Left ventricle myocardium inferior (tissue), 1 donor: ENCODE data around the gene EEF1AKMT3. TPM values are rescaled to one million over a fixed set of nuclear protein-coding genes. Genes with fewer than 3 reads are reported as not detected.

ENCODE experiments used
- DNase-seq: peaks from one replicate; pipeline ENCODE4 v3.0.0-alpha.2; 2020
- H3K27ac ChIP-seq: fragments of 200-600 bp; replicated peaks from 2 replicates; pipeline ENCODE4 v1.8.0; 2021
- H3K27me3 ChIP-seq: fragments of 200-600 bp; 2 replicates; pipeline ENCODE4 v1.8.0; 2021; ENCODE audit warnings: low read depth
- H3K36me3 ChIP-seq: fragments of 200-600 bp; 2 replicates; pipeline ENCODE4 v1.8.0; 2021
- H3K4me1 ChIP-seq: fragments of 200-600 bp; 2 replicates; pipeline ENCODE4 v1.8.0; 2021
- H3K4me3 ChIP-seq: fragments of 200-600 bp; 2 replicates; pipeline ENCODE4 v1.8.0; 2021; ENCODE audit warnings: mild to moderate bottlenecking, moderate library complexity
- H3K9me3 ChIP-seq: fragments of 200-600 bp; replicated peaks from 2 replicates; pipeline ENCODE4 v1.8.0; 2021
- intact Hi-C: fragments of 100-400 bp; cut with micrococcal nuclease; formaldehyde crosslinking; loops from one replicate; pipeline ENCODE4 v1.11.0; 2022
- total RNA-seq: library from RNA; stranded (reverse); fragmentation: NEBNext Ultra II Directional; extraction: Animal tissue kit (Norgen Biotek cat#: 25700); gene quantifications from one replicate; pipeline ENCODE4 v1.2.1, GENCODE V29; 2021
- TF ChIP-seq, protein P1 (sequence below): fragments of 200-600 bp; IDR thresholded peaks from 2 replicates; pipeline ENCODE4 v1.8.0; 2021; ENCODE audit warnings: antibody characterized with exemption, mild to moderate bottlenecking, borderline replicate concordance
- donor health status: DM: no; HTN: yes; CAD: no; lungs with severe emphysema.

The EEF1AKMT3 gene
- total RNA-seq, 1 donor from 2014 or later: 0.99 TPM

DNA sequence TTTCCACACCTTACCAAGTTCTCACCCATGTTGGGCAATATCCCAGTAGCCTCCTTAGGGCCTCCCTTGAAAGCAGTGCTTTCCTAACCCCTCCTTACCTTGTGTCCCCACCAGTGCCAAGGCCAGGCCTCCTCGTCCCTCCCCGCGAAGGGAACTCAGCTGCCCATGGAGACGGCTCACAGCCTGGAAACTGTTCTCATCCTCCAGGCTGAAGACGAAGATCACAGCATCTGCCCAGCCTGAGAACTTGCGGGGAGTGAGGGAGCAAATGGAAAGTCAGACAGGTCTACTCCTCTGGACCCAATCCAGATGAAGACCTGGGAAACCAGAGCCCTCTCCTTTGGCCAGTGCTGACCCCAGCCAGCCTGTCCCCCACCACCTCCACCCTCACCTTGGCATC, 38.5 kb upstream of the EEF1AKMT3 start:
- Histone ChIP-seq H3K4me1 (peaks cover 39% of the 10 kb centered on the region), H3K27ac (no peak overlapping the region), H3K27me3 (peaks cover 96% of the 10 kb centered on the region), H3K4me3 (peak overlapping the region; percentile 68), H3K36me3 (no peaks in the 10 kb centered on the region), H3K9me3 (no peaks in the 10 kb centered on the region)
- TF ChIP-seq, protein P1, sequence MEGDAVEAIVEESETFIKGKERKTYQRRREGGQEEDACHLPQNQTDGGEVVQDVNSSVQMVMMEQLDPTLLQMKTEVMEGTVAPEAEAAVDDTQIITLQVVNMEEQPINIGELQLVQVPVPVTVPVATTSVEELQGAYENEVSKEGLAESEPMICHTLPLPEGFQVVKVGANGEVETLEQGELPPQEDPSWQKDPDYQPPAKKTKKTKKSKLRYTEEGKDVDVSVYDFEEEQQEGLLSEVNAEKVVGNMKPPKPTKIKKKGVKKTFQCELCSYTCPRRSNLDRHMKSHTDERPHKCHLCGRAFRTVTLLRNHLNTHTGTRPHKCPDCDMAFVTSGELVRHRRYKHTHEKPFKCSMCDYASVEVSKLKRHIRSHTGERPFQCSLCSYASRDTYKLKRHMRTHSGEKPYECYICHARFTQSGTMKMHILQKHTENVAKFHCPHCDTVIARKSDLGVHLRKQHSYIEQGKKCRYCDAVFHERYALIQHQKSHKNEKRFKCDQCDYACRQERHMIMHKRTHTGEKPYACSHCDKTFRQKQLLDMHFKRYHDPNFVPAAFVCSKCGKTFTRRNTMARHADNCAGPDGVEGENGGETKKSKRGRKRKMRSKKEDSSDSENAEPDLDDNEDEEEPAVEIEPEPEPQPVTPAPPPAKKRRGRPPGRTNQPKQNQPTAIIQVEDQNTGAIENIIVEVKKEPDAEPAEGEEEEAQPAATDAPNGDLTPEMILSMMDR: no peak
- intact Hi-C loops: no loop called here
- DNase-seq: no peak

GRCh38 chr12:57734591-57734990, 37.8 kb upstream of the EEF1AKMT3 start:
- peaks cover 100% of the 10 kb centered on the region for H3K27me3 ChIP-seq
- peak overlapping the region; percentile 68 for H3K4me3 ChIP-seq
- intact Hi-C loops: no loop called here
- H3K9me3 ChIP-seq: no peaks in the 10 kb centered on the region
- TF ChIP-seq, protein P1: no peak
- no peaks in the 10 kb centered on the region for H3K36me3 ChIP-seq
- peaks cover 41% of the 10 kb centered on the region for H3K4me1 ChIP-seq
- DNase-seq: no peak
- H3K27ac ChIP-seq: peak overlapping the region; percentile 77

- TF ChIP-seq, protein P1: no peak
- Histone ChIP-seq H3K9me3 (no peaks in the 10 kb centered on the region), H3K4me3 (peak overlapping the region; percentile 68), H3K4me1 (peaks cover 47% of the 10 kb centered on the region), H3K36me3 (no peaks in the 10 kb centered on the region), H3K27me3 (peaks cover 100% of the 10 kb centered on the region), H3K27ac (peak overlapping the region; percentile 77)
- DNase-seq: no peak
- intact Hi-C loops: no loop called here
These were observed 37.1 kb upstream of the EEF1AKMT3 start for GRCh38 chr12:57735198-57735855.

DNA sequence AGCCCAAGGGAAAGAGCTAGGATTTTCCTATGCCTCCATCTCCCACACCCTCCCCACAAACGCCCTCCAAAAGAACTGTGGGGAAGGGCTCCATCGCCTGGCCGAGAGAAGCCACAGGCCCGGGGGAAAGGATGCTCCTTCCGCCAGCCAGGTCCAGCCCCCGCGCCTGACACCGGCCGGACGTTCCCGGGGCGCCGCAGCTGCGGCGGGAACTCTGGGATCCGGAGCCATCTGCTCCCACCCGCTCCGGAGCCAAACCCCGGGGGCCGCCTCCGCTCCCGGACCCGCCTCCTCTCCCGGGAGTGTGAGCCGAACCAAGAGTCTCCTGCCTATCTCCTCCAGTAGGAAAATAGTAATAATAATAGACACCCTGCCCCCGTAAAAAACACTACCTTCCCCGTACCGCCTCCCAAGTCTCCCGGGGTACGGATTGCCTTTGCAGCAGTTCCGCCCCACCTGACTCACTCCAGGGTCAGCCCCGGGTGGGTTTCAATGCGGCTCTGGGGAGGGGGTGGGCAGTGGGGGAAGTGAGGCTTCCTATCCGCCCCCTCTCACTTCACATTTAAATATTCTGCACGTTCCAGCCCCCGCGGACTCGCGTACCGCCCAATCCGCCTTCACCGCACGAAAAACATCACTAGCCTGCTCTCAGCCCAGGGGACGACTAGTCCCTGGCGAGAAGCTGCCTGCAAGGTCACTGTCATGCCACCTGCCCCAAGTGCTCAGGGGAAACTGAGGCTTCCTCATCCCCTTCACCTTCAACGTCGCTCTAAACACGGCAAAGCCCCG, 36.3 kb upstream of the EEF1AKMT3 start:
- peak; percentile 58 for DNase-seq
- Histone ChIP-seq H3K9me3 (no peaks in the 10 kb centered on the region), H3K27ac (peak overlapping the region; percentile 77), H3K4me1 (peaks cover 47% of the 10 kb centered on the region), H3K4me3 (peak overlapping the region; percentile 68), H3K36me3 (no peaks in the 10 kb centered on the region), H3K27me3 (peaks cover 100% of the 10 kb centered on the region)
- TF ChIP-seq, protein P1: peak; percentile 33
- intact Hi-C loops: no loop called here

- DNase-seq: no peak
- intact Hi-C loops: no loop called here
- H3K27ac ChIP-seq: peak overlapping the region; percentile 77
These were observed 35.5 kb upstream of the EEF1AKMT3 start for GRCh38 chr12:57736741-57737466.

More at GRCh38 chr12:57736741-57737466, 35.5 kb upstream of the EEF1AKMT3 start:
- Histone ChIP-seq H3K4me3 (peak overlapping the region; percentile 68), H3K27me3 (peaks cover 98% of the 10 kb centered on the region), H3K4me1 (peaks cover 47% of the 10 kb centered on the region), H3K36me3 (no peaks in the 10 kb centered on the region), H3K9me3 (no peaks in the 10 kb centered on the region)
- TF ChIP-seq, protein P1: no peak
